Activated T-cell treated with anti-CD3 and anti-CD28 coated beads, Interleukin-2, amount 50 U/mL, for 72 hours (primary cell): ENCODE measurements around the gene COL19A1. TPM values are rescaled to one million over a fixed set of nuclear protein-coding genes. Genes with fewer than 3 reads are reported as not detected.

Source experiments
- ATAC-seq, 2 donors: fragments of 150-1000 bp; cut with Tn5 transposase; replicated peaks in 1 of 2; 2 replicates each; pipeline ENCODE4 v1.10.0; 2021; ENCODE audit warnings: moderate library complexity in 2 of 2, mild to moderate bottlenecking in 1 of 2
- DNase-seq, 2 donors: peaks; one replicate each; pipeline ENCODE4 v3.0.0; 2021 to 2022; ENCODE audit warnings: mixed read lengths in 1 of 2
- H3K27ac Mint-ChIP-seq: one replicate; pipeline ENCODE4 v1.8.0; 2022; ENCODE audit warnings: mild to moderate bottlenecking, moderate library complexity, mixed read lengths
- H3K27me3 Mint-ChIP-seq: one replicate; pipeline ENCODE4 v1.8.0; 2022; ENCODE audit warnings: low read depth, mixed read lengths
- H3K36me3 Mint-ChIP-seq, 2 donors: one replicate each; pipeline ENCODE4 v1.8.0; 2022; ENCODE audit warnings: mixed read lengths in 2 of 2, mild to moderate bottlenecking in 1 of 2; ENCODE audit not compliant: insufficient read depth in 2 of 2
- H3K4me1 Mint-ChIP-seq: one replicate; pipeline ENCODE4 v1.8.0; 2022; ENCODE audit warnings: low read depth, mixed read lengths
- H3K4me3 Mint-ChIP-seq, 2 donors: one replicate each; pipeline ENCODE4 v1.8.0; 2022; ENCODE audit warnings: mild to moderate bottlenecking in 2 of 2, mixed read lengths in 2 of 2, moderate library complexity in 2 of 2
- H3K9me3 Mint-ChIP-seq, 2 donors: one replicate each; pipeline ENCODE4 v1.8.0; 2022; ENCODE audit warnings: mixed read lengths in 2 of 2
- total RNA-seq, 2 donors: library from RNA; stranded (reverse); gene quantifications; one replicate each; pipeline ENCODE4 v1.2.3, GENCODE V29; 2022

COL19A1 gene
- total RNA-seq, 2 donors from 2014 or later: 0.19 to 0.26 TPM

DNA sequence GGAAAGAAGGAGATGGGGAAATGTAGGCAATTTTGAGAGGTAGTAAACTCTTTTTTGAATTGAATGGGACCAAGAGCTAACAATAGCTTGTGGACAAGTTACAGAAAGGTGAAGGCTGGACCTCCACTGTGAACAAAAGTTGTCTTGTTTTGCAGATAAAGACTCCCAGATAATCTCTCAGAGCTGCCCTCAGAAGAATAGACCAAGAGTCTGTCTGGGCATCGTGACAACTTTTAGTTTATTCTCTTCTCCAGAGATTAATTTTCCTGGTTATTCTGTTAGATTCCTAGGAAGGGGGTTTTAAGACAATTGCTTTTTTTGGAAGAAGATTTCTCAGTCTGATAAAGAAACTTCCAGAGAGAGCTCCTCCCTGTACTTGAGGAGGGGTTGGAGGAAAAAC, 161.9 kb downstream of the COL19A1 start:
- Mint-ChIP-seq H3K9me3 (no peaks in the 10 kb centered on the region), H3K4me3 (no peak overlapping the region), H3K27me3 (peaks cover 13% of the 10 kb centered on the region), H3K4me1 (no peaks in the 10 kb centered on the region), H3K36me3 (no peaks in the 10 kb centered on the region), H3K27ac (no peak overlapping the region)
- DNase-seq: no peak
- no peak for ATAC-seq

- H3K27ac Mint-ChIP-seq: no peak overlapping the region
- peaks cover 13% of the 10 kb centered on the region for H3K27me3 Mint-ChIP-seq
- H3K4me3 Mint-ChIP-seq: no peak overlapping the region
- H3K9me3 Mint-ChIP-seq: no peaks in the 10 kb centered on the region
- no peaks in the 10 kb centered on the region for H3K36me3 Mint-ChIP-seq
- DNase-seq (no peak), ATAC-seq (no peak)
- no peaks in the 10 kb centered on the region for H3K4me1 Mint-ChIP-seq
Observed at GRCh38 chr6:70028926-70029325, 162.6 kb downstream of the COL19A1 start.

DNA sequence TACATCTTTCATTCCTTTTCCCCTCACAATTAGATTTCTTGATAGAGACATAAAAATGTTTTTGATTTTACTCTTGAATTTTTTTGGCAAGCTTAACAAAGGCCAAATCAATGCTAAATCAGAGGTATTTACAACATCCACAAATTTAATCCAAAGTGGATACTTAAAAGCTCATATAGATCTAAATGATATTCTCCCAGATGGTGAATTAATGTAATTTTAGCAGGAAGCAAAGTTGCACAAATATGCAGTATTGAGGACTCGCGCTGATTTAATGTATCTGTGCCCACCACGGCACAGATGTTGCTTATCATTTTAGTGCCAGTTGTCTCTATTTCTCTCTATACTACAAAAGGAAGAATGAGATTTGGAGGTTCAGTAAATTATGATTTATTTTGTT, 167.4 kb downstream of the COL19A1 start:
- Mint-ChIP-seq H3K36me3 (no peaks in the 10 kb centered on the region), H3K4me3 (no peak overlapping the region), H3K27me3 (peaks cover 13% of the 10 kb centered on the region), H3K27ac (no peak overlapping the region), H3K9me3 (no peaks in the 10 kb centered on the region), H3K4me1 (no peaks in the 10 kb centered on the region)
- no peak for ATAC-seq
- no peak for DNase-seq

DNA sequence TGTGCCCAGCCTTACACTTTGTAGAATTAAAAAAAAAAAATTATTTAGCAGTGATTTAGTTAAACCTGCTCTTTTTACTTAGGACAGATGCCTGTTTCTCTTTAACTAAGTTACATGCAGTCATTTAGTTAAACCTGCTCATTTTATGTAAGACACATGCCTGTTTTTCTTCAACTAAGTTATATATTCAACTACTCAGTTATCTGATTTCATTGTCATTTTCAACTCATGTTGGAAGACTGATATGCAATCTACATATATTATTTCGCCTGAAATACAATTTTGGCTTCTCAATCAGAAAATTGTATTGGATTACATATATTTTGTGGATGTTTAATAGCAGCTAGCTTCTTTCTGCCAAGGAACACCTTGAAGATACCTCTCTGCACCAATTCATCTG, 171.1 kb downstream of the COL19A1 start:
- DNase-seq: no peak
- H3K27ac Mint-ChIP-seq: no peak overlapping the region
- no peaks in the 10 kb centered on the region for H3K27me3 Mint-ChIP-seq
- H3K4me3 Mint-ChIP-seq: no peak overlapping the region
- H3K9me3 Mint-ChIP-seq: no peaks in the 10 kb centered on the region
- no peaks in the 10 kb centered on the region for H3K4me1 Mint-ChIP-seq
- no peaks in the 10 kb centered on the region for H3K36me3 Mint-ChIP-seq
- ATAC-seq: no peak

DNA sequence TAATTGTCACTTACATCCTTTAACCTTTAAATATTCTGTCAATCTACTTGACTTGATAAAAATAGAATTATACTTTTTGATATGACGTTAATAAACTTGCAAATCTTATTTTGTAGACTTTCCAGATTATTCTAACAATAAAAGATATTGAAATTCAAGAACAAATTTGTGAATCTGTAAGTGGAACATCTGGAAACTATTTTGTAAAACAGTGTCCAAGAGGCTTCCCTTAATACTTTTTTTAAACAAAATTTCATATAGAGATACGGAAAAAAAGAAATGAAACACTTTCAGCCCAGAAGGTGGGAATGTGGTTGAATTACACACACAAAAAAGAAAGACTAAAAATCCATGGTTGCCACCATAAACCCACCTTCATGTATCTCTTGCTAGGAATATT, 174.4 kb downstream of the COL19A1 start:
- no peak for DNase-seq
- Mint-ChIP-seq H3K4me3 (no peak overlapping the region), H3K27ac (no peak overlapping the region), H3K4me1 (no peaks in the 10 kb centered on the region), H3K36me3 (no peaks in the 10 kb centered on the region), H3K9me3 (no peaks in the 10 kb centered on the region), H3K27me3 (peaks cover 7% of the 10 kb centered on the region)
- ATAC-seq: no peak

GRCh38 chr6:70041411-70041810, 175.1 kb downstream of the COL19A1 start:
- H3K27ac Mint-ChIP-seq: no peak overlapping the region

GRCh38 chr6:70045413-70045812, 179.1 kb downstream of the COL19A1 start:
- H3K9me3 Mint-ChIP-seq: no peaks in the 10 kb centered on the region
- DNase-seq: no peak
- no peaks in the 10 kb centered on the region for H3K4me1 Mint-ChIP-seq
- H3K4me3 Mint-ChIP-seq: no peak overlapping the region
- H3K27ac Mint-ChIP-seq: no peak overlapping the region
- no peaks in the 10 kb centered on the region for H3K36me3 Mint-ChIP-seq
- H3K27me3 Mint-ChIP-seq: peaks cover 7% of the 10 kb centered on the region
- ATAC-seq: no peak

More at GRCh38 chr6:70041411-70041810, 175.1 kb downstream of the COL19A1 start:
- peaks cover 7% of the 10 kb centered on the region for H3K27me3 Mint-ChIP-seq
- no peaks in the 10 kb centered on the region for H3K9me3 Mint-ChIP-seq
- H3K4me3 Mint-ChIP-seq: no peak overlapping the region
- ATAC-seq (no peak), DNase-seq (no peak)
- H3K36me3 Mint-ChIP-seq: no peaks in the 10 kb centered on the region
- no peaks in the 10 kb centered on the region for H3K4me1 Mint-ChIP-seq

DNA sequence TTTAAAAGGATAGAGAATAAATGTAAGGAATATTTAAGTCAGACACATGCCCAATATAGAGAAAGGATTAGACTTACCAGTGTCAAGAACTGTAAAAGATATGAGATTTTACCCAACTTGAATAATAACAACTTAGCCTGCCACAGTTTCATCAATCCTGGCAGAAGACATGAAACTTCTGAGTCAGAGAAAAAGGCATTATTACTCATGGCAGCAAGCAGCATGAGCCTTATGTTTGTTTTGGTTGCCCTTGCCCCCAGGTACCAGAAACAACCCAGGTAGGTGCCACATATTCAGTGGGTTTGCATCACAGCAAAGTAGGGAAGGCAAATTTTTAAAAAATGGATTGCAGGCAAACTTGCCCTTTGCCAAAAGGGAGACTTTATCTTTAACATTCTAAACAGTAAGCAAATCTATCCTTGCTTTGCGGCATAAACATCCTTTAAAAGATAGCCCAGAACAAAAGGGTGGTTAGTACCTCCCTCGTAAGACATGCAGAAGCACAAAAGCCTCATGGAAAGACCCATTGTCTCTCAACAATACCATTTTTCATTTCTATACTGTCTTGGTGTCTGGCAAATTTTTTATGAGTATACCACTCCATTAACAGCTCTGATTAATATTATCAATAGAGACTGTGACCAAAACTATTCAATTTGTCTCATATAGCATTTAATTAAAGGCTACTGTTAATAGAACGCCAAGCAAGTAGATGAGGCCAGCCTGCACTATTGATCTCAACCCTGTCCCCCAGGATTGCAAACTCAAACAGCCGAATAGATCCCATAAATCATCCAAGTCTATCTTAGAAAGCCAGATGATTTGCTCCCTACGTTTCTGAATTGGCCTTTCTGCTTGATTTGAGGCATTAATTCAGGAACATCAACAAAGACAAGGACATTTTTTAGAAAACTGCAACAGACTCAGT, 185.1 kb downstream of the COL19A1 start:
- Mint-ChIP-seq H3K36me3 (no peaks in the 10 kb centered on the region), H3K4me1 (no peaks in the 10 kb centered on the region), H3K9me3 (no peaks in the 10 kb centered on the region), H3K4me3 (no peak overlapping the region), H3K27me3 (peaks cover 6% of the 10 kb centered on the region), H3K27ac (no peak overlapping the region)
- ATAC-seq (no peak), DNase-seq (no peak)

DNA sequence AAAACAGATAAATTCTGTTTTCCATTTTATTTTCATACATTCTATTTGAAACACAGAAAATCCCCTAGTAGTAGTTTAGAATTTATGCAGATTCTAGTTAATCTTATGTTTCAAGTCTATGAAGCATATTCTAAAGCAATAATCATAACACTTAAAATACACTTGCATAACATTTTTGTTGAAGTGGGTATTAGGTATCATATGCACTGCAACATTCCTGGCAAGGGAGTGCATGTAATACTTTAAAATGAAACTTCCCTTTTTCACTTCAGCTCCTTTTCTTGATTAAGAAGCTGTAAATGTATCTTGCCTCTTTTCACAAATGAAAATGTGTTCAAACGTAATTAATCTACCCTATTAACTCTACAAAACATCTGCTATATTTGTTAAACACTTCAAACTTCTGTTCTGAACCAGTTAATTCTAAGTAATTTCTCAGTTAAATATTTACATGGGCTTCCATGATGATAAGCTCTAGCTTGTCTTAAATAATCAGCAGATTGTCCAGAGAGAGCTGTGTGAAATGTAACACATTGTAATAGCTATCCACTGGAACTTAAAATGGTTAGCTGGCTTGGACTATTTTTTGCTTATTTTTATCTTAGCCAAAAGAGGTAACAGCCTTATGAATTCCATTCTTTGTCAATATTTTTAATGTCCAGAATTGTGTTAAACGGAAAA, 192.8 kb downstream of the COL19A1 start:
- no peak overlapping the region for H3K27ac Mint-ChIP-seq
- no peaks in the 10 kb centered on the region for H3K9me3 Mint-ChIP-seq
- no peak overlapping the region for H3K4me3 Mint-ChIP-seq
- no peaks in the 10 kb centered on the region for H3K36me3 Mint-ChIP-seq
- no peak for DNase-seq
- ATAC-seq: no peak
- peaks cover 18% of the 10 kb centered on the region for H3K27me3 Mint-ChIP-seq
- H3K4me1 Mint-ChIP-seq: no peaks in the 10 kb centered on the region

- no peak overlapping the region for H3K4me3 Mint-ChIP-seq
- H3K27ac Mint-ChIP-seq: no peak overlapping the region
- H3K9me3 Mint-ChIP-seq: peaks cover 0 to 1% of the 10 kb centered on the region in 2 donors
- DNase-seq (no peak), ATAC-seq (no peak)
- H3K4me1 Mint-ChIP-seq: no peaks in the 10 kb centered on the region
- H3K36me3 Mint-ChIP-seq: no peaks in the 10 kb centered on the region
- peaks cover 16% of the 10 kb centered on the region for H3K27me3 Mint-ChIP-seq
Observed at GRCh38 chr6:70060680-70061079, 194.3 kb downstream of the COL19A1 start.

- Mint-ChIP-seq H3K4me1 (no peaks in the 10 kb centered on the region), H3K4me3 (no peak overlapping the region), H3K27me3 (peaks cover 12% of the 10 kb centered on the region), H3K36me3 (no peaks in the 10 kb centered on the region), H3K9me3 (peaks cover 0 to 1% of the 10 kb centered on the region in 2 donors), H3K27ac (no peak overlapping the region)
- DNase-seq: no peak
- no peak for ATAC-seq
Observed at GRCh38 chr6:70061546-70061945, 195.2 kb downstream of the COL19A1 start.

GRCh38 chr6:70062010-70062409, 195.7 kb downstream of the COL19A1 start:
- Mint-ChIP-seq H3K27ac (no peak overlapping the region), H3K27me3 (peaks cover 12% of the 10 kb centered on the region), H3K36me3 (no peaks in the 10 kb centered on the region), H3K9me3 (peaks cover 0 to 1% of the 10 kb centered on the region in 2 donors), H3K4me1 (no peaks in the 10 kb centered on the region), H3K4me3 (no peak overlapping the region)
- ATAC-seq: no peak
- DNase-seq: no peak

- ATAC-seq (no peak), DNase-seq (no peak)
- Mint-ChIP-seq H3K36me3 (no peaks in the 10 kb centered on the region), H3K4me3 (no peak overlapping the region), H3K4me1 (no peaks in the 10 kb centered on the region), H3K9me3 (no peaks in the 10 kb centered on the region), H3K27me3 (peaks cover 5% of the 10 kb centered on the region), H3K27ac (no peak overlapping the region)
Observed at GRCh38 chr6:70072540-70073179, 206.3 kb downstream of the COL19A1 start.
